K562 (cell line): ENCODE measurements around the gene VARS1. TPM values are rescaled to one million over a fixed set of nuclear protein-coding genes. Genes with fewer than 3 reads are reported as not detected.

Experiments used
- HDGF ChIP-seq: fragments of 450-650 bp; IDR thresholded peaks from 2 replicates; pipeline ENCODE4 v1.6.1; 2016
- HMGXB4 ChIP-seq: sonication (generic); formaldehyde crosslinking; IDR thresholded peaks from 2 replicates; pipeline ENCODE4 v1.8.1; 2023; ENCODE audit warnings: mild to moderate bottlenecking, missing genetic modification reagents
- LCOR ChIP-seq: sonication (generic); formaldehyde crosslinking; IDR thresholded peaks from 2 replicates; pipeline ENCODE4 v1.8.0; 2022; ENCODE audit warnings: mild to moderate bottlenecking, missing genetic modification reagents
- RBFOX2 ChIP-seq: fragments of 200-400 bp; formaldehyde crosslinking; IDR thresholded peaks from 2 replicates; pipeline ENCODE4 v1.6.1; 2017; ENCODE audit warnings: low read depth, mild to moderate bottlenecking, low read length, moderate library complexity
- SUPT5H ChIP-seq: fragments of 450-650 bp; IDR thresholded peaks from 2 replicates; pipeline ENCODE4 v1.6.1; 2016
- ZNF512 ChIP-seq: IDR thresholded peaks from 2 replicates; pipeline ENCODE4 v1.6.1; 2016; ENCODE audit warnings: missing genetic modification characterization, missing compliant biosample characterization
- polyA plus RNA-seq, 8 experiments: library from polyadenylated mRNA; depleted of rRNA in 4 of 8; stranded (reverse) in 5 of 8; unstranded in 3 of 8; fragments of >200 nt; fragmentation: Nextera tagmentation in 2 of 8; fragmentation: Illumina TruSeq in 1 of 8; extraction: Ambion mirVana in 2 of 8; extraction: Trizol in 1 of 8; gene quantifications; 2 replicates each; pipeline versions ENCODE4 v1.2.1 to v1.2.3, GENCODE V29; 2011 to 2014; ENCODE audit warnings: inconsistent platforms in 1 of 8, missing spikeins in 1 of 8
- total RNA-seq, 7 experiments: library from RNA; depleted of rRNA in 6 of 7; stranded (reverse); fragments of >200 nt in 6 of 7; fragmentation: Illumina TruSeq in 2 of 7; extraction: Trizol in 2 of 7; gene quantifications; 2 replicates each; pipeline versions ENCODE4 v1.2.1 to v1.2.3, GENCODE V29; 2011 to 2021; ENCODE audit warnings: low replicate concordance in 1 of 7

The VARS1 gene
- total and polyA plus RNA-seq, 9 of the 15 experiments (the other 6 are each of a cell fraction or from before 2014, with no cell fraction given), result 2.9 to 488 (median 130) TPM

DNA sequence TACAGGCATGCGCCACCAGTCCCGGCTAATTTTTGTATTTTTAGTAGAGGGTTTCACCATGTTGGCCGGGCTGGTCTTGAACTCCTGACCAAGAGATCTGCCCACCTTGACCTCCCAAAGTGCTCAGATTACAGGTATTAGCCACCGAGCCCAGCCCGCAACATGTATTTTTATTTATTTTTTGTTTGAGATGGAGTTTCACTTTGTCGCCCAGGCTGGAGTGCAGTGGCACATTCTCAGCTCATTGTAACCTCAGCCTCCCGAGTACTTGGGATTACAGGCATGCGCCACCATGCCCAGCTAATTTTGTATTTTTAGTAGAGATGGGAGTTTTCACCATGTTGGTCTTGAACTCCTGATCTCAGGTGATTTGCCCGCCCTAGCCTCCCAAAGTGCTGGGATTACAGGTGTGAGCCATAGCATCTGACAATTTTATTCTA, 42.6 kb upstream of the VARS1 start (continued):
- peak; percentile 78; the same call in 1 of the 2 replicates for TF ChIP-seq HMGXB4 (CRISPR knock-in tag)
- TF ChIP-seq HDGF, result 0 out of 2 replicates have a peak, but pooled peaks have one; percentile 17
- TF ChIP-seq SUPT5H, result peak; percentile 51; the same call in 1 of the 2 replicates
- peak; percentile 62 for TF ChIP-seq RBFOX2
- TF ChIP-seq LCOR (CRISPR knock-in tag), result 0 out of 2 replicates have a peak, but pooled peaks have one; percentile 0
- TF ChIP-seq ZNF512 (tag), result 0 out of 2 replicates have a peak, but pooled peaks have one; percentile 19
